ENCODE measurements around the gene CCDC107.

CCDC107 gene

DNA sequence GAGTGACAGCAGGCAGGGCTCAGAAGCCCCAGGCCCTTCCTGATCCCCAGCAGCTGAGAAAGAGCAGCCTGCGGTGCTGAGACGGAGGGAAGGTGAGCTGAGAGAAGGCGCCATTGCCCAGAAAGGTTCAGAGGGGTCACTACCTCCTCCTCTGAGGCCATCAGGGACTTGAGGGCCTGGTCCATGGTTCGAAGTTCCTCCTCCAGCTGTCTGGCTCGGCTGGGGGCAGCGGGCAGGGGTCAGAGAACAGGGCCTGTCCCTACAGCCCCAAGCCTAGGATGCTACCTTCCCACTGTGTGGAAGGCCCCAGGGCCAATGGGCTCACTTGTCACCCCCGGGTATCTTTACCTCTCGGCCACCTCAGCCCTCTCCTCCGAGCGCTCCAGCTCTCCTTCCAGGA is 26.8 kb downstream of the CCDC107 start (continued):
- TF ChIP-seq BCL11A (tag by site-specific recombination; IDR thresholded peaks at IDR 0.05; ENCODE audit: low read depth) (no peak), ZNF544 (tag by site-specific recombination; IDR thresholded peaks at IDR 0.05) (no peak)

DNA sequence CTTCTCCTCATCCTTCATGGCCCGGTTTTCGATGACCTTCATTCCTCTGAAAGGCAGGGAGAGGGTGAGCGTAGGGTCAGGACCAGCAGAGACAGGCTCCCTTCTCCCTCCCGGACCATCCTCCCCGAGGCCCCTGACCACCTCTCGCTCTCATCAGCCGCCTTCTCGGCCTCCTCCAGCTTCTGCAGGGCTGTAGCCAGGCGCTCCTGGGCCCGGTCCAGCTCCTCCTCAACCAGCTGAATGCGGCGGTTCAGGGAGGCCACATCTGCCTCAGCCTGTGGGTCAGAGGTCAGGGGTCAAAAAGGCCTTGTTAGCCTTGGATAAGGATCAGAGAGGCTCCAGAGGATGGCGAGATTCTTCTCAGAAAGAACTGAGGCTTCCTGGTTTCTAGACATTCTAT is 27.4 kb downstream of the CCDC107 start:
- no peak overlapping the region for H3K4me3 ChIP-seq (ENCODE audit: low read depth, low read length)
- CTCF ChIA-PET, result interaction anchor here (0.6 to 1.3 kb wide), 3 partner anchors 15 to 82 kb away, joined by 3 to 5 read pairs (median 5); partner anchors contain the start of genes CCDC107 and RMRP
- no peak overlapping the region for H3K27ac ChIP-seq (ENCODE audit: extremely low read depth, low read depth, low read length)
- H3K9me3 ChIP-seq (ENCODE audit: control insufficient read depth, insufficient read depth, low read depth, low read length), result no peaks in the 10 kb centered on the region
- peaks cover 0 to 32% of the 10 kb centered on the region in 2 experiments; a peak in 1 of 3 replicates for H3K36me3 ChIP-seq (ENCODE audit: control insufficient read depth in 2 of 2, insufficient read depth in 1 of 2, low read length in 2 of 2)
- peaks cover 3% of the 10 kb centered on the region; the same call in 1 of the 2 replicates for H3K4me1 ChIP-seq (ENCODE audit: control insufficient read depth, insufficient read depth, low read length)
- TF ChIP-seq ZNF239 (tag by site-specific recombination; IDR thresholded peaks at IDR 0.05), result no peak
- TF ChIP-seq KLF10 (tag by site-specific recombination; IDR thresholded peaks at IDR 0.05), result no peak
- TF ChIP-seq, protein P1, sequence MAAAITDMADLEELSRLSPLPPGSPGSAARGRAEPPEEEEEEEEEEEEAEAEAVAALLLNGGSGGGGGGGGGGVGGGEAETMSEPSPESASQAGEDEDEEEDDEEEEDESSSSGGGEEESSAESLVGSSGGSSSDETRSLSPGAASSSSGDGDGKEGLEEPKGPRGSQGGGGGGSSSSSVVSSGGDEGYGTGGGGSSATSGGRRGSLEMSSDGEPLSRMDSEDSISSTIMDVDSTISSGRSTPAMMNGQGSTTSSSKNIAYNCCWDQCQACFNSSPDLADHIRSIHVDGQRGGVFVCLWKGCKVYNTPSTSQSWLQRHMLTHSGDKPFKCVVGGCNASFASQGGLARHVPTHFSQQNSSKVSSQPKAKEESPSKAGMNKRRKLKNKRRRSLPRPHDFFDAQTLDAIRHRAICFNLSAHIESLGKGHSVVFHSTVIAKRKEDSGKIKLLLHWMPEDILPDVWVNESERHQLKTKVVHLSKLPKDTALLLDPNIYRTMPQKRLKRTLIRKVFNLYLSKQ (tag by site-specific recombination; IDR thresholded peaks at IDR 0.05; ENCODE audit: borderline replicate concordance), result no peak
- no peak for TF ChIP-seq EGR2 (tag by site-specific recombination; IDR thresholded peaks at IDR 0.05; ENCODE audit: low read depth)
- POLR2A ChIA-PET, result no interaction called here

DNA sequence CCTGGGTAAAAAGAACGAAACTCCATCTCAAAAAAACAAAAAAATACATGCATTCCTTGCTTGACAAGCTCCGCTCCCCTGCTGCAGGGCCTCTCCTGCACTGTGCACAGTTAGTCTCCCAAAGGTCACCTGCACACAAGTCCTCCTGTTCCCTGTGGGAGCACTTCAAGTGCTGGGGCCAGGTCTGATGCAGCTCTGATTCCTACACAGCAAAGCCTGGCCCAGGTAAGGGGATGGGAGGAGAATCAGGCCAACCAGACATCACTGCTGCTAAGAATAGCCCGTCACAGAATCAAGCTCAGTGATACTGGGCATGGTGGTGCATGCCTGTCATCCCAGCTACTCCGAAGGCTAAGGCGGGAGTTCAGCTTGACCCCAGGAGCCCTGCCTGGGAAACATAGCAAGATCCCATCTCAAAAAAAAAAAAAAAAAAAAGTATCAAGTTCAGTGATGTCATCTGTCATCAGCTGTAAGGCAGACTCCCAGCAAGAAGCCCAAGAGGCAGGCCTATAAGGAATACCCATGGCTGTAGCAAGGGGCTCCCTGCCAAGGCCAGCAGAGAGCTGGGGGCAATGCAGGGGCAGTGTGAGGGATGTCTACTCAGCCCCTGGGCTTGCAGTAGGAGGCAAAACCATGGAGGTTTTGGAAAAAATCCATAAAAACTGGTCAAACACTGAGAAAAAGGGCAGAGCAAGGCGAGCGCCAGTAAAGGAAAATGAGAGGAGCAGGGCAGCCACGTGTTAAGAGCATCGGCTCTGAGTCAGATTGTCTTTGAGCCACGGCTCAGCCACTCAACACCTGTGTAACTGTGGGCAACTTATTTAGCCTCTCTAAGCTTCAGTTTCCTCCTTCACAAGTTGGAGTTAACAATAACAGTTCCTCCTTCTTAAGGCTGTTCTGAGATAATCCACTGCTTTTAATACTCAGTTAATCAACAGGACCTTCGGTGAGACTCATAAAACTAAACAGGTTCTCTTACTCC is 28.4 kb downstream of the CCDC107 start:
- H3K27ac ChIP-seq (ENCODE audit: extremely low read depth, low read depth, low read length), result no peak overlapping the region
- peaks cover 3% of the 10 kb centered on the region; the same call in 1 of the 2 replicates for H3K4me1 ChIP-seq (ENCODE audit: control insufficient read depth, insufficient read depth, low read length)
- H3K36me3 ChIP-seq (ENCODE audit: control insufficient read depth in 2 of 2, insufficient read depth in 1 of 2, low read length in 2 of 2), result peaks cover 0 to 32% of the 10 kb centered on the region in 2 experiments; a peak in 1 of 3 replicates

More for the DNA sequence above, 28.4 kb downstream of the CCDC107 start:
- TF ChIP-seq ZNF174 (tag by site-specific recombination; IDR thresholded peaks at IDR 0.05) (no peak), ZNF561 (tag by site-specific recombination; IDR thresholded peaks at IDR 0.05; ENCODE audit: borderline replicate concordance) (no peak), OVOL3 (tag by site-specific recombination; IDR thresholded peaks at IDR 0.05) (no peak), ZNF76 (tag by site-specific recombination; IDR thresholded peaks at IDR 0.05; ENCODE audit: borderline replicate concordance, low read depth) (no peak), ZNF354C (tag by site-specific recombination; IDR thresholded peaks at IDR 0.05; ENCODE audit: borderline replicate concordance, low read depth) (no peak), ZNF629 (tag by site-specific recombination; IDR thresholded peaks at IDR 0.05) (peak; percentile 64), ZNF747 (tag by site-specific recombination; IDR thresholded peaks at IDR 0.05) (no peak), ZIC2 (tag by site-specific recombination; IDR thresholded peaks at IDR 0.05) (peak; percentile 57)
- TF ChIP-seq, protein P2, sequence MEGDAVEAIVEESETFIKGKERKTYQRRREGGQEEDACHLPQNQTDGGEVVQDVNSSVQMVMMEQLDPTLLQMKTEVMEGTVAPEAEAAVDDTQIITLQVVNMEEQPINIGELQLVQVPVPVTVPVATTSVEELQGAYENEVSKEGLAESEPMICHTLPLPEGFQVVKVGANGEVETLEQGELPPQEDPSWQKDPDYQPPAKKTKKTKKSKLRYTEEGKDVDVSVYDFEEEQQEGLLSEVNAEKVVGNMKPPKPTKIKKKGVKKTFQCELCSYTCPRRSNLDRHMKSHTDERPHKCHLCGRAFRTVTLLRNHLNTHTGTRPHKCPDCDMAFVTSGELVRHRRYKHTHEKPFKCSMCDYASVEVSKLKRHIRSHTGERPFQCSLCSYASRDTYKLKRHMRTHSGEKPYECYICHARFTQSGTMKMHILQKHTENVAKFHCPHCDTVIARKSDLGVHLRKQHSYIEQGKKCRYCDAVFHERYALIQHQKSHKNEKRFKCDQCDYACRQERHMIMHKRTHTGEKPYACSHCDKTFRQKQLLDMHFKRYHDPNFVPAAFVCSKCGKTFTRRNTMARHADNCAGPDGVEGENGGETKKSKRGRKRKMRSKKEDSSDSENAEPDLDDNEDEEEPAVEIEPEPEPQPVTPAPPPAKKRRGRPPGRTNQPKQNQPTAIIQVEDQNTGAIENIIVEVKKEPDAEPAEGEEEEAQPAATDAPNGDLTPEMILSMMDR (tag by site-specific recombination; IDR thresholded peaks at IDR 0.05), result no peak
- TF ChIP-seq, protein P1 (tag by site-specific recombination; IDR thresholded peaks at IDR 0.05; ENCODE audit: borderline replicate concordance), result no peak
- TF ChIP-seq, protein P3, sequence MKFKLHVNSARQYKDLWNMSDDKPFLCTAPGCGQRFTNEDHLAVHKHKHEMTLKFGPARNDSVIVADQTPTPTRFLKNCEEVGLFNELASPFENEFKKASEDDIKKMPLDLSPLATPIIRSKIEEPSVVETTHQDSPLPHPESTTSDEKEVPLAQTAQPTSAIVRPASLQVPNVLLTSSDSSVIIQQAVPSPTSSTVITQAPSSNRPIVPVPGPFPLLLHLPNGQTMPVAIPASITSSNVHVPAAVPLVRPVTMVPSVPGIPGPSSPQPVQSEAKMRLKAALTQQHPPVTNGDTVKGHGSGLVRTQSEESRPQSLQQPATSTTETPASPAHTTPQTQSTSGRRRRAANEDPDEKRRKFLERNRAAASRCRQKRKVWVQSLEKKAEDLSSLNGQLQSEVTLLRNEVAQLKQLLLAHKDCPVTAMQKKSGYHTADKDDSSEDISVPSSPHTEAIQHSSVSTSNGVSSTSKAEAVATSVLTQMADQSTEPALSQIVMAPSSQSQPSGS (tag by site-specific recombination; IDR thresholded peaks at IDR 0.05; ENCODE audit: low read depth), result peak; percentile 77; the same call in 1 of the 2 replicates
- CTCF ChIA-PET, result interaction anchor here (0.6 to 2.0 kb wide), 6 partner anchors 10 to 133 kb away, joined by 3 to 23 read pairs (median 4); partner anchors contain the start of genes CCDC107 and RMRP
- POLR2A ChIA-PET, result interaction anchor here (0.6 to 1.2 kb wide), 7 partner anchors 9 to 570 kb away, joined by 3 to 9 read pairs (median 4); partner anchors contain the start of gene ARHGEF39
- H3K4me3 ChIP-seq (ENCODE audit: low read depth, low read length), result no peak overlapping the region
- H3K9me3 ChIP-seq (ENCODE audit: control insufficient read depth, insufficient read depth, low read depth, low read length), result no peaks in the 10 kb centered on the region

All from HEK293 (cell line).